Measurements from ENCODE around the gene CDH24.

CDH24 gene

DNA sequence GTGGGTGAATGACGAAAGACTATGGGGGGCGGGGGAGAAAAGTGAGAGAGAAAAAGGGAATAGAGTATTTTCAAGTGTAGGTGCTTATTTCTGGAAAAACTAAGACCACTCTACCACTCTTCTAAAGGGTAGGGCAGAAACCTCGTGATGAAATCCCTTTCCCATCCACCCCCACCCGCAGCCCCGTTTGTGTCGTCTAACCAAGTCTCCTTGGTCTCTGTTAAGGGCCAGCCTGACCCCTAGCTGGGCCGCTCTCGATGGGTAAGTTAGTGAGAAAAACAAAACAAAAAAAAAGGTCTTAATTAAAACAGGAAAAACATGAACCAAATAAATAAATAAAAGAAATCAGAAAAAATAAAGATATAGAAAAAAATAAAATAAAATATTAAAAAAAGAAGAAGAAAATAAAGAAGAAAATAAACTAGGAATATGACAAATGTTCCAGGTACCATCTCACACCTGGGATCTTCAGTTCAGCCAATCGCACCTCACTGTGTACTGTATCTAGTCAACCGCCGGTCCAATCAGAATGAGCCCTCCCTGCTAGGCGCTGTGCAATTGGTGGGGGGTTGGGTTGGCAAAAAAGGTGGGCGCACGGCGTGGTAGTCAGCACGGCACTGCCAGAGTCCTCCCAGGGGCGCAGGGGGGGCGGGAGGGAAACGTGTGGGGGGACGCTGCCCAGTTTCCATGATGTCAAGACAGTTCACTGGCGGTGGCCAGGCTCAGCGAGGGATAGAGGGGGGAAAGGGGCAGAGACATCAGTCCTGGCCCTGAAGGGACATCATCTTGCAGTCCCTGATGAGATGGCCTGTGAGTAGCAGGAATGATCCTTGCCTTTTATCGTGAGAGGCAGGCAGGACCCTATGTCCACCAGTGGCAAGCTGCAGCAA, 9.8 kb upstream of the CDH24 start:
- peak in 1 of 10 donors; percentile 45 for DNase-seq
- intact Hi-C loops (cut with DNase I) = no loop called here

DNA sequence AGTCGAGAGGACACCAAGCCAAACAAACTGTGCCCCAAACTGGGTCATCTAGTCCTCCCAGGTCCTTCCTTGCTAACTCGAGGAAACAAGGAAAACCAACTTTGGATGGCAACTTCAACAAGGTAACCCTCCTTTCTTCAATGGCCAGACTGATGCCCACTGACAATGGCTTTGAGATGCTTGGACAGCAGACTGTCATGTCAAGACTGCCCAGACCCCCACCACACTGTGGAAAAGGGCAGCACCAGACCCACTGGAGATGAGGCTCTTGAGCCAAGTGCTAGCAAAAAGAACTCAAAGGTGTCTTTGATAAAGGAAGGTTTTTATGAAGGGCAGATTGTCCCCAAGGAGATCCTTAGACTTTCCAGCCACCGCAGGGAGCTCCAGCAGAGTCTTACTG, 9.0 kb upstream of the CDH24 start:
- intact Hi-C loops (cut with DNase I) = no loop called here
- DNase-seq = no peak

DNA sequence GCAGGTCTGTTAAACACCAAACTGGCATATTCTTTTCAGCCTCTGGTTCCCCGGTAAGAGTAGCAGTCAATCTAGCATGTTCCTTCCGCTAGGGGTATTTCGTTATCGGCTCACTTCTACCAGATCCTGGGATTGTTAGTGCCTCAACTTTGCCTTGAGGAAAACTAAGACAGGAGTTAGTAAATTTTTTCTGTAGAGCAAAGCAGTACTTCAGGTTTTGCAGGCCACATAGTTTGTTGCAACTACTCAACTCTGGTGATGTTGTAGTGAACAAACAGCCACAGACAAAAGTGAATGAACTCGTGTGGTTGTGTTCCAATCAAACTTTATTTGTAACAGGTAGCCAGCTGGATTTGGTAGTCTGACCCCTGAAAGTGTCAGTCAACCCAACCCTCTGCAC, 6.3 kb upstream of the CDH24 start:
- DNase-seq = no peak
- intact Hi-C loops (cut with DNase I) = no loop called here

DNA sequence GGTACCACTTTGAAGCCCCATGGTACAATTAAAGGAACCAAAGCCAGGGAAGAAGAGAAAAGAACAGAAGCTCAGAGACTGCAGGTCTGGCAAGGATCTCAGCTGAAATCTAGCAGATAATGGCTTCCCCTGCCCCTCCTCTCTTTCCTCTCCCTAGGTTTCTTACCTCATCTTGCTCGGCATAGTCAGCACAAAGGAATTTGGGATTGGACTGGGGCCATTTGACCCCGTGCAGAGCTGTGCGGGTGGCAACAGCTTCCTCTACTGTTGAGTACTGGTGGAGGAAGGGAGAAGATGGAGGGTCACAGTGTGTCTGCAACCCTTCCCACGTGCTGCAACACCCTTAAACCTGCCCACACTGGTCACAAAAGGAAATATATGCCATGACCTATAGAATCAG, 4.7 kb upstream of the CDH24 start:
- no peak for DNase-seq
- intact Hi-C loops (cut with DNase I) = no loop called here

DNA sequence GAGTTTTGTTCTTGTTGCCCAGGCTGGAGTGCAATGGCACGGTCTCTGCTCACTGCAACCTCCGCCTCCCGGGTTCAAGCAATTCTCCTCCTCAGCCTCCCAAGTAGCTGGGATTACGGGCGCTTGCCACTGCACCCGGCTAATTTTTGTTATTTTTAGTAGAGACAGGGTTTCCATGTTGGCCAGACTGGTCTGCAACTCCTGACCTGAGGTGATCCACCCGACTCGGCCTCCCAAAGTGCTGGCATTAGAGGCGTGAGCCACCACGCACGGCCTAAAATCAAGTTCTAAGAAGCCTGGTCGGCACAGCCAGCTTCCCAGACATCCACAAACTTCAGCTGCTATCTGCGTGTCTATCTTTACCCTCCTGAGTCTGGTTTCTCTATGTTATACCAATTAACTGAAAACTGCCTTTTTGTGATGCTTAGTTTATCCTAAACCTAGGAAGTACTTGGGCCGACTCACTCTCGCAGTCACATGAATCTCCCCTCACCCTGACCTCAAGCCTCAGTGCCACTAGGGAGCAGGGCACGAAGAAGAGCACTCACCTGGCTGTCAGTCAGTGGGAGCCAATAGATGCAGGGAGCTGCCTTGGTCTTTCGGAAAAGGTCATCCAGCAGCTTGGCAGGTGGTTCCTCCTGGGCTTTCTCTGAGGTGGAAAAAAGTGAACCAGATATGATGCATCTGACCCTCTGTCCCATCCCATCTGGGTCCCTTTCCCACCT, 3.4 kb upstream of the CDH24 start:
- peak in 1 of 10 donors; percentile 16 for DNase-seq
- intact Hi-C loops (cut with DNase I) = no loop called here

DNA sequence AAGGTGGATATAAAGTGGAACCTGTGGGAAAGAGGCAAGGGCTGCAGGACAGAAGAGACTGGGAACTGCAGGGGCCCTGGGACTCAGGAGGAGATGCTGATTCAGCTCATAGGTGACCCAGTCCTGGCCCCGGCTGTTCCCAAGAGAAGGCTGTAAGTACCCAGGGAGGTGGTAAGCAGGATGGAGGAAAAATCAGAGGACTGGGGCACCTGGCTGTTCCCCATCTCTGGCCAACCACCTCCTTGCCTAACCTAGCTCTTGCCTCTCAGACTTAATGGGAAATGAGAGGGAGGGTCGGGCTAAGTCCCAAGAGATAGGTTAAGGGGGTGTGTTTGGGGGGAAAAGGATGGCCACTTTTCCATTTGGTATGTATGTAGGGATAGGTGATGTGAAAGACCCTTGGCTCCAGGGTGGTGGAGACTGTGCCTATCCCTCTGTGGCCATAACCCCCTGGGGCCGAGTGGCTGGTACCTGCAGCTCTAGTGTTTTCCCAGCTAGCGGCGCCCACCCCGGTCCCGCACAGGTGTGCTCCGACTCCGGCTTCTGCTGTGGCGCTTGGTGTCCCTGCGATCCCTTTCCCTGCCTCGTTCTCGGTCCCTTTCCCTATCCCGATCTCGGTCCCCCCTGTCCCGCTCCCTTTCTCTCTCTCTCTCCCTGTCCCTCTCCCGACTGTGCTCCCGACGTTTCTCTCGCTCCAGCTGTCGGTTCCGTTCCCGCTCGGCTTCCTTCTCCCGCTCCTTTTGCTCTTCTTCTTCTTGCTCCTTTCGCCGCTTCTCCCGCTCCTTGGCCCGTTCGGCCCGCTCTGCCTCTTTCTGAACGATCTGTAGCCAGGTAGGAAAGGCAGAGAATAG, 1.6 kb upstream of the CDH24 start:
- intact Hi-C loops (cut with DNase I) = loop anchor here (1.0 to 2.0 kb wide), 2 partner anchors 64 to 73 kb away; no protein-coding TSS in a partner anchor
- DNase-seq = peak in 2 of 10 donors; percentile 76 to 77

DNA sequence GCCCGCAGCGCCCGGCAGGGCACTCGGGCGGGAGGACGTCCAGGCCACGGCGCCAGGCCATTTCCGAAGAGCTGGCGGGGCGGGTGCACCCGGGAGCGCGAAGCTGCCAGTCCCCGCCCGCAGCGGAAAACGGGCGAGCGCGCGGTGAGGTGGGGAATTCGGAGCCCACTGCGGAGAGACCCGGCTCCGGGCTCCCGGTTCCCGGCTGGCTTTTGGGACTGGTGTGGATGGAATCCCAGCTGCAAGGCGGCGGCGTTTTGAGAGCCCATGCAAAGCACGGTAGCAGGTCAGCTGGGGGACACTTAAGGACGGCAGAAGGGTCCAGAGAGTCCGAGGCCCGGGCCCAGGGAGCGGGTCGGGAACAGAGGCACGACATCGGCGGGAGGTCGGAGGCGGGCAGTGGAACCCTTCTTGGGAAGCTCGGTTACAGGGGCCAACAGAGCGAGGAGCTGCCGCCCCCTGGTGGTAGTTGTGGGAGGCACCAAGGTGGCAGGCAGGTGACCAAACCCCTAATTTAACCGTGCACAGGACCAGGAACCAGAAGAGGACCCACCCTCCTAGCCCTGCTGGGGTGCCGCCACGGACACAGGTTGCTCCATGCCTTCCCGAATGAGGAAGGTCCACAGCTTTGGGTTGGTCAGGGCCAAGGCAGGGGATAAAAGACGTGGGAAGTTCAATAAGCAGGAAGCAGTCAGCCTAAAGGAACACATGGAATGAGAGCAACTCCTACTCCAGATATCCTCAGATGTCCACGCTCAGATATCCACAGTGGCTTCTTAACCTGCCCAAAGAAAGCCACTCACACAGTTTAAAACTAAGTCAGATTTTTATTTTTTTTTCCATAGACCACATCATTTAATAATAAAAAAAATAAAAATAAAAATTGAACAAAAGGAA, 685 bp upstream of the CDH24 start:
- peak; percentile 77 to 98 (median 89) for DNase-seq
- intact Hi-C loops (cut with DNase I) = loop anchor here (1.0 to 2.0 kb wide), 2 partner anchors 63 to 72 kb away; no protein-coding TSS in a partner anchor

DNA sequence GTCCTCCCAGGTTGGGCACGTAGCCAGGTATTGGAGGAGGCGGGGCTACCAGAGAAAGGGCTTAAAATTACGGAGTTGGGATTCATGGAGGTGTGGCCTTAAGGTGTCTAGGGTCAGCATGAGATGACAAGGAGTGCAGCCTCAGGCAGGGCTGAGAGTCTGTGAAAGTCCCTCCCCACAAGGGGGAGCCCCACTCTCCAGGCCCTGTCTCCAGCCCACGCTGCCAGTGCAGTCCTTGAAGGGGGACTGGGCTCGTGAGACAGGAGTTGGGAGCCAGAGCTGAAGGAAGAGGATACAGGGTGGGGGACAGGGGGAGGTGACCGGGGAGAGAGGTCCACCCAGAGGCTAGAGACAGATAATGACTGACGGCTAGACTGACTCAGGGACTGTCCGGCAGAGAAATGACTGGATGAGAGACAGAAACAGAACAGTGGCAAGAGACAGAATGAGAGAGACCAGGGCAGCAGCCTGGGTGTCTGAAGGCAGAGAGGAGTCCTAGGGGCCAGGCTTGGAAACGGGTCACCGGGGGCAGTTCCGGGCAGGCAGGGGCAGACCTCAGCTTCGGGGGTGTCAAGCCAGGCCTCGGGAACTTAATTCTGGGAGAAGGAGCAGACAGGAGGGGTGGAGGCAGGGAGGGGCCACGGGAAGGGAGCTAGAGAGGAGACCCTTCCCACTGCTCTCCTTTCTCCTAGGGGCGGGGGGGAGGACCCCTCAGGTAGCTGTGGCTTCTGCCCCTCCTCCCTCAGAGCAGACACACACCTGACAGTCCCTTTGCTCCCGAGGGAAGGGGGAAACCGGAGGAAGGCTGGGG, 970 bp downstream of the CDH24 start:
- peak in 7 of 10 donors; percentile 32 to 91 (median 49) for DNase-seq
- intact Hi-C loops (cut with DNase I) = no loop called here

DNA sequence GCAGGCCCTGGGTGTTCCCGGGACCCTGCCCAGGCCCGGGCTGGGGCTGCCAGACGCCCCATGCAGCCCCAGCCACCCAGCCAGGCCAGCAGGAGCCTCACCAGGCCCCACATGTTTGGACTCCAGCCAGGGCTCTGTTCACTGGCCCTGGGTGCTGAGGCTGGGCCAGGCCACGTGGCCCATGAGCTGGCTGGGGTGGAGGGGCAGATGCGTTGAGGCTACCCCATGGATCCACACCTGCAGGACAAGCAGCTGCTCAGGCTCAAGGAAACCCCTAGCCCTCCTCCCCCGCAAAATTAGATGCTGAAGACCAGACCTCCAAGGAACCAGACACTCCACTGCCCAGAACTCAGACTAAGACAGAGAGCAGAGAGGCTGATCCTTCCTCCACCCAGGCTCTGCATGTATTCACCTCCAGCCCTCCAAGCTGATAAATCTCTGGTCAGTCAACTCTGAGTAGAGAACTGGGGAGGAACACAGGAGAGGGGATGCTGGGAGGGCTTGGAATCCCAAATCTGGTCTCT, 1.6 kb downstream of the CDH24 start:
- peak in 4 of 10 donors; percentile 41 to 90 (median 62) for DNase-seq

DNA sequence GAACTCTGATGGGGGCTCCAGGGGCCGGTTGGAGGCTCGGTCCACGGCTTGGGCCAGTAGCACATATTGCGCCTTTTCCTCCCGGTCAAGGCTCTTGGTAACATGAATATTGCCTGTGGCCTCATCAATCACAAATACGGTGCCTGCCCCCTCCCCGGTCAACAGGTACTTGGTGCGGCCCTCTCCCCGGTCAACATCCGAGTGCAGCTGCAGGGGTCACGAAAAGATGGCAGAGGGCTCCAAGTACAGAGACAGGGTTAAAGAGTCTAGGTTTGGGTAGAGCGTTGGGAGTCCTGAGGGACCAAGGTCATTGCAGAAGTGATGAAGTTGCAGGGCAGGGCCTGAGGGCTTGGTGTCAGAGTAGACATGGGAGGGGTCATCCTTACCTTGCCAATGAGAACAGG, 2.2 kb downstream of the CDH24 start:
- intact Hi-C loops (cut with DNase I) = no loop called here
- no peak for DNase-seq

More for the DNA sequence above, 1.6 kb downstream of the CDH24 start:
- intact Hi-C loops (cut with DNase I) = no loop called here

DNA sequence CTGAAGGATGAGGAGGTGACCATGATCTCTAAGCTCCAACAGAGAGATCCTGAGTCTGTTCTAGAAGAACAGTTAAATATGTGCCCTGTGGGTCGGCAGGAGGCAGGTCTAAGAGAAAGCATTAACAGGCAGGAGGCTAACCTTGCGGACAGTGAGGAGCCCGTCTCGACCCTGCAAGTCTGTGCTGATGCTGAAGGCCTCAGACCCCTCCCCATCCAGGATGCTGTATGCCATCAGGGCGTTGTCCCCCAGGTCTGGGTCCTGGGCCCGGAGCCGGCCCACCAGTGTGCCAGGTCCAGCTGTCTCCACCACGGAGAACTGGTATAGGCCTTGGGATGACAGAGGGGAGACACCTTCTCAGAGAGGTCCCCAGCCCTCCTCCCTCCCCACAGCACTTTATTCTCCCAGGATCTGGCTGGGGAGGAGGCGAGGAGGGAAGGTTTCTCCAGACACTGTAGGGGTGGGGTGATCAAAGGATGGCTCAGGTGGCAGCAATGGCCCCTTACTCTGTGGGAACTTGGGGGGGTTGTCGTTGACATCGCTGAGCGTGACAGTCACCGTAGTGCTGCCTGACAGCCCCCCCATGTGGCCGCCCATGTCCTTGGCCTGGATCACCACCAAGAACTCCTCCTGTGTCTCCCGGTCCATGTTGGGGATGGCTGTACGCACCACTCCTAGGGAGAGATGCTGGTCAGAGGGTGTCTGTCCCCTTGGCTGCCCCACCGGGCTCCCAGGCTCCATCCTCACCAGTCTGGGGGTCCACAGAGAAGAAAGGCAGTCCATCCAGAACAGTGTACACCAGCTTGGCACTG, 3.1 kb downstream of the CDH24 start:
- DNase-seq = peak in 5 of 10 donors; percentile 28 to 91 (median 46)
- intact Hi-C loops (cut with DNase I) = no loop called here

DNA sequence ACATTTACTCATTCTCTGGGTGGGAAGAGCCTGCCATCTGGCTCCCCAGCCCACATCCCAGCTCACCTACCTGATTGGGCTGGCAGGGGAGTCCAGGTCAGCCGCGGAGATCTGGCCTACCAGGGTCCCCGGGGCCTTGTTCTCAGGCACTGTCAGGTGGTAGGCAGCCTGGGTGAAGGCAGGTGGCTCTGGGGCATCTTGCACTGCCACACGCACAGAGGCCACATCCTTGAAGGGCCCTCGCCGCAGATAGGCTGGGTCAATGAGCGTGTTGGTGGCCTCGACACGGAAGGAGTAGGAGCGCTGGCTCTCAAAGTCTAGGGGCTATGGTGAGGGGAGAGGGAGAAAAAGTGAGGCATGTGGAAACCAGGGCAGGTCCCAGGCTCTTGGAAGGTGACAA, 3.9 kb downstream of the CDH24 start:
- no peak for DNase-seq
- intact Hi-C loops (cut with DNase I) = no loop called here

DNA sequence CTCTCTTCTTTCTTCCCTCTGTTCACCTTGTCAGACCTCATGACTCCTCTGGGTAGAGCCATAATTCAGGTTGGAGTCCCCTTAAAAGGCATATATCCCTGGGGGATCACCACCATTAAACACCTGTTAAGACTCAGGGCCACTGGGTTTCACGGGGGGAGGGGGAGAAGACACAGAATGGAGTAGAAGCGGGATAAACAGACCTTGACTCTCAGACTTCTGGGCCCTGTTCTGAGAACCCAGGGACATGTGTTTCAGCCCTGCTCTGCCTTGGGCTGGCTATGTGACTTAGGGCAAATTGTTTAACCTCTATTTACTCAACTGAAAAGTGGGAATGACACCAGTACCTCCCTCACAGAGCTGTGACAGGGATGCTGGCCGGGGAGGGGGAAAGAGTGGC, 4.6 kb downstream of the CDH24 start:
- intact Hi-C loops (cut with DNase I) = no loop called here
- no peak for DNase-seq

DNA sequence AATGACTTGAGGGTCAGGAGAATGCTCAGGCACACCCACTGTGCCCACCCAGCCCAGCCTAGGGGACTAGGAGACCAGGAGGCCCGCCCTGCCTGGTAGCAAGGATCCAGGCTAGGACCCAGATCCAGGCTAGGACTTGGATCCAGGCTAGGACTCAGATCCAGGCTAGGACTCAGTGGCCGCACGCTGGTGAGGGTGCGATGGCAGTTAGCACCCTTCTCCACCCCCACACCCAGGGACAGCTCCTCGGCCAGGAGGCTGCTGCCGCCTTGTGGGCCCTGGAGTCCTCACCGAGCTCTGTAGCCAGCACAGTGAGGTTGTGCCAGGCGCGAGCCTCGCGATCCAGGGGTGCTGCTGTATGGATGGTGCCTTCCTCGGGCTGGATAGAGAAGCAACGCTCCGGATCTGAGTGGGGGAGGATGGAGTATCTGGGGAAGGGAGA, 5.1 kb downstream of the CDH24 start:
- intact Hi-C loops (cut with DNase I) = no loop called here
- DNase-seq = peak; percentile 31 to 95 (median 54)

DNA sequence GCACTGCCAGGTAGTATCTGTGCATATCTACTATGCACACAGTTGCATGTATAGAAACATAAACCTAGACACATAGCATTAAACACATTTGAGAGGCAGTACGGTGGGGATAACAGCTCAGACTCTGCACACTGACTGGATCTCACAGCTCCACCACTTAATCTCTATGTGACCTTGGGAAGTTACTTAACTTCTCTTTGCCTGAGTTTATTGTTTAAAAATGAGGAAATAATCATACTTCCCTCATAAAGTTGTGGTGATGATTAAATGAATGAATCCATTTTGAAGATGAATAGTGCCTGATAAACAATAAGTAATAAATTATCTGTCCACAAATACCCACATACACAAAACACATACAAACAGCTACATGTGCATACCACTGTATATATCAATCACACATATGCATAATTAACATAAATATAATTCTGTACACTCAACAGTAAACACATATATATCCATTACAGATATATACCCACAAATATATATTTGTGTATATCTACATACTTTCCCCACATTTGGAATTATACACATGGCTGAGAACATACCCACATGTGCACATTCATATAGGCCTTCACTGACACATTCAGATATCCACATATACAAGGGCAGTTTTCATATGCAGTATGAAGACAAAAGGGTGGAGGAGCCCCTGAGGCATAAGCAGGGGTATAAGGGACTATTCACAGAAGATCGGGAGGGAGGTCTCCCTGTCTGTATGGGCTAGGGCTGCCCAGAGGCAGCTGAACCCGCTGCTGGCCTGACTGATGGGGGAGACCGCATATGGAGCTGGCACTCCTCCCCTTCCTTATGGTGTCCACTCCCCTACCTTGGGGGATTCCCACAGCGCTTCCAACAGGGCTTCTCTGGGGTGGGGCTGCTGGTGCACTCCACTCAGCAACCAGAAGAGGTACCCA, 5.9 kb downstream of the CDH24 start:
- intact Hi-C loops (cut with DNase I) = no loop called here
- peak in 1 of 10 donors; percentile 47 for DNase-seq

DNA sequence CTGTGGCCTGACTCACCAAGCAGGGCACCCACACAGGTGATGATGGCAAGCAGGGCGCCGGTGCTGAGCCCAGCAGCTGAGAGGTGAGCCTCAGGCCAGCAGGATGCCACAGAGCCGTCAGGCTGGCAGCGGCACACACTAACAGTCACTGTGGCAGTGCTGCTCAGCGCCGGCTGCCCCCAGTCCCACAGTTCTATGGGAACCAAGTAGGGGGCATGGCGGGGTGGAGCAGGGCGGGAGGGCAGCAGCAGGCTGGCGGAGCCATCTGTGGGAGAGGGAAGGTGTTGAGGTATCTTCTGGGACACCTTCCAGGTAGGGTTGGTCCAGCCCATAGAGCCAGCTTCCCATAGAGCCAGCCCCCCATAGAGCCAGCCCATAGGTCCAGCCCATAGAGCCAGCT, 8.3 kb downstream of the CDH24 start:
- intact Hi-C loops (cut with DNase I) = no loop called here
- peak in 1 of 10 donors; percentile 37 for DNase-seq

All from posterior cingulate gyrus (tissue), 11 donors.